Sigmoid colon (tissue), 4 donors: ENCODE results near the gene ARHGAP22.

Source experiments
- EP300 ChIP-seq, 4 donors: sonication (generic); formaldehyde crosslinking; IDR thresholded peaks; one replicate each; pipeline ENCODE4 v1.6.1; 2017; ENCODE audit warnings: antibody characterized with exemption in 4 of 4
- POLR2AphosphoS5 ChIP-seq, 4 donors: sonication (generic); formaldehyde crosslinking; IDR thresholded peaks; one replicate each; pipeline ENCODE4 v1.6.1; 2017; ENCODE audit warnings: antibody characterized with exemption in 4 of 4

GRCh38 chr10:48484911-48485310 is 120.0 kb downstream of the ARHGAP22 start:
- no peak for TF ChIP-seq POLR2AphosphoS5 (IDR thresholded peaks at IDR 0.05)
- no peak for TF ChIP-seq EP300 (IDR thresholded peaks at IDR 0.05)
